Activated naive CD4-positive, alpha-beta T cell treated with anti-CD3 and anti-CD28 coated beads, Interleukin-2, amount 50 U/mL, for 24 hours (primary cell): ENCODE results near the gene RINT1.
"Not testable (repeated sequence)": the region's sequence is repeated elsewhere in the genome, so short reads cannot be mapped to it uniquely, and the experiment has no call there.

Experiments
- H3K27ac Mint-ChIP-seq: one replicate; pipeline ENCODE4 v1.8.0; 2021; ENCODE audit warnings: mild to moderate bottlenecking, mixed read lengths
- H3K27me3 Mint-ChIP-seq: one replicate; pipeline ENCODE4 v1.8.0; 2021; ENCODE audit warnings: mixed read lengths
- H3K36me3 Mint-ChIP-seq: one replicate; pipeline ENCODE4 v1.8.0; 2021; ENCODE audit warnings: mixed read lengths
- H3K4me1 Mint-ChIP-seq: one replicate; pipeline ENCODE4 v1.8.0; 2021; ENCODE audit warnings: mixed read lengths
- H3K4me3 Mint-ChIP-seq: one replicate; pipeline ENCODE4 v1.8.0; 2021; ENCODE audit warnings: mild to moderate bottlenecking, mixed read lengths
- H3K9me3 Mint-ChIP-seq: one replicate; pipeline ENCODE4 v1.8.0; 2021; ENCODE audit warnings: mixed read lengths

The RINT1 gene

GRCh38 chr7:105581066-105581811, 49.2 kb downstream of the RINT1 start, which contains the start of gene EFCAB10:
EFCAB10 (minus strand) TSS chr7:105581493; CDS start chr7:105581463, 30 bp downstream.
- Mint-ChIP-seq H3K9me3 (no peaks in the 10 kb centered on the region), H3K4me1 (peaks cover 7% of the 10 kb centered on the region), H3K27ac (no peak within 1 kb of the TSS), H3K36me3 (no peaks in the 10 kb centered on the region), H3K27me3 (peaks cover 9% of the 10 kb centered on the region), H3K4me3 (peak within 1 kb of the TSS; percentile 72)

DNA sequence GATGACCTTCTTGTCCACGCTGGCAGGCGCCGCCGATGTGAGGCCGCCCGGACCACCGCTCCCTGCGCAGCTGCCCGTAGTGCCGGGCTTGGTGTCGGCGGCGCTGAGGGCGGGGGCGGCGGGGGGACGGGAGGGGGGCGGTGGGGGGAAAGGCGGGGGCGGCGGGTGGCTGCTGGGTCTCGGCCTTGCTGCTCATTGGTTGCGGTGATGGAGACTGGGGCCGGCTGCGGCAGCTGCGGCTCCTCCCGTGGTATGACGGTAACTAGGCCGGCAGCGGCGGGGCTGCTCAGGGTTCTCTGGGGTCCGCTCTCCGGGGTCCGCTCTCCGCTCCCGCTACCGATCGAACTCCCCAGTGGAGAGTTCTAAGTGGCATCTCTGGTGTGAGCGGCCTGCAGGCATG, 51.1 kb downstream of the RINT1 start:
- Mint-ChIP-seq H3K9me3 (no peaks in the 10 kb centered on the region), H3K36me3 (no peaks in the 10 kb centered on the region)

GRCh38 chr7:105584165-105584564, 52.2 kb downstream of the RINT1 start:
- no peak overlapping the region for H3K27ac Mint-ChIP-seq
- no peaks in the 10 kb centered on the region for H3K36me3 Mint-ChIP-seq
- no peaks in the 10 kb centered on the region for H3K9me3 Mint-ChIP-seq
- no peak overlapping the region for H3K4me3 Mint-ChIP-seq
- peaks cover 9% of the 10 kb centered on the region for H3K27me3 Mint-ChIP-seq
- peaks cover 13% of the 10 kb centered on the region for H3K4me1 Mint-ChIP-seq

More for the DNA sequence above, 51.1 kb downstream of the RINT1 start:
- peaks cover 9% of the 10 kb centered on the region for H3K27me3 Mint-ChIP-seq
- H3K27ac Mint-ChIP-seq, result no peak overlapping the region
- H3K4me1 Mint-ChIP-seq, result peaks cover 8% of the 10 kb centered on the region
- no peak overlapping the region for H3K4me3 Mint-ChIP-seq

DNA sequence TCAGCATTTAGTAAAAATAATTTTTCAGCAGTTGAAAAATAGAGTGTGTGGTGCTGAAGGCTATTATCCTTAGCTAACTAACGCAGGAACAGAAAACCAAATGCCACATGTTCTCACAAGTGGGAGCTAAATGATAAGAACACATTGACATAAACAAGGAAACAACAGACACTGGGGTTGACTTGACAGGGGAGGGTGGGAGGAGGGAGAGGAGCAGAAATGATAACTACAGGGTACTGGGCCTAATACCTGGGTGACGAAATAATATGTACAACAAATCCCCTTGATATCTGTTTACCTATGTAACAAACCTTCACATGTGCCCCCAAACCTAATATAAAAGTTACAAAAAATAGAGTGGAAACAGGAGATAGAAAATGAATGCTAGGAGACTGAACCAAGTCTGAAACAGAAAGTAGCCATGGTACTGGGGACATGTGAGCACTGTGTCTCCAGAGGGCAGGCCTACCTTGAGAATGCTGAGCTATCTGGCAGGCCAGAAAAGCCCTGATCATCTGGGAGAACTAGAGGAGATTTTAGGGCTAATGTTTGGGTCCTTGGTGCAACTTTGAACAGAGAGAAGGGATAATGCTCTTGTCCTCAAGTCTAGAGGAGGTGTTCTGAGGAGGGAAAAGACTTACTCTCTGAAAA, 54.0 kb downstream of the RINT1 start:
- H3K27me3 Mint-ChIP-seq, result peaks cover 6% of the 10 kb centered on the region
- no peaks in the 10 kb centered on the region for H3K36me3 Mint-ChIP-seq
- no peaks in the 10 kb centered on the region for H3K9me3 Mint-ChIP-seq
- H3K4me3 Mint-ChIP-seq, result no peak overlapping the region
- no peak overlapping the region for H3K27ac Mint-ChIP-seq
- H3K4me1 Mint-ChIP-seq, result peaks cover 15% of the 10 kb centered on the region

DNA sequence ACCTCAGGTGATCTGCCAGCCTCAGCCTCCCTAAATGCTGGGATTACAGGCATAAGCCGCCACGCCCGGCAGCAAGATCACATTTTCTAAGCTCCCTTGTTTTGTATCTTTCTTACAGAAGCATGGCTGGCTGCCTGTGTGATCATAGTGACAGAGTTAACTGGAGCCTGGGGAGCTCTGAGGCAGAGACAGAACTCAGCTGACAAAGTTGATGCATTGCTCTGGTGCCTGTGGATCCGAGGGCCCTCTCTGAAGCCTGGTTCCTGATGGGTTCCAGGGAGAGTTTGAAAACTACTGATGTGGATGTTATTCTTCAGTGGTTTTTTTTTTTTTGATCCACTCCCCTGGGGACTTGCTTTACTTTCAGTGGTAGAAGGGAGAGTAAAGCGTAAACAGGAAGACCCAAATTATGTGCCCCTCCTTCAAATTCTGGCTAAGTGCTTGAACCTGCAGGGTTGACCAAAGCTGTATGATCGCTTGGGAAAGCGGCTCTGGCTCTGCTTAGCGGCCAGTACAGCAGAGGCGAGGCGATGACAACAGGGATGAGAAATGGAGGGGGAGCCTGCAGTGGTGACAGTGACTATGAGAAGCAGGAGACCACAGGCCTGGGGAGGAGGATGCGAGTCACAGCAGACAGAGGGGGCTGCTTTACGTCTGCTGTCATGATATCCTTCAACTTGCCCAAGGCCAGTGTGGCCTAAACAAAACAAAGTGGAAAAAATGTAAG, 56.1 kb downstream of the RINT1 start:
- H3K4me1 Mint-ChIP-seq, result peaks cover 10% of the 10 kb centered on the region
- H3K27me3 Mint-ChIP-seq, result no peaks in the 10 kb centered on the region
- H3K36me3 Mint-ChIP-seq, result no peaks in the 10 kb centered on the region
- no peaks in the 10 kb centered on the region for H3K9me3 Mint-ChIP-seq
- H3K4me3 Mint-ChIP-seq, result no peak overlapping the region
- no peak overlapping the region for H3K27ac Mint-ChIP-seq

DNA sequence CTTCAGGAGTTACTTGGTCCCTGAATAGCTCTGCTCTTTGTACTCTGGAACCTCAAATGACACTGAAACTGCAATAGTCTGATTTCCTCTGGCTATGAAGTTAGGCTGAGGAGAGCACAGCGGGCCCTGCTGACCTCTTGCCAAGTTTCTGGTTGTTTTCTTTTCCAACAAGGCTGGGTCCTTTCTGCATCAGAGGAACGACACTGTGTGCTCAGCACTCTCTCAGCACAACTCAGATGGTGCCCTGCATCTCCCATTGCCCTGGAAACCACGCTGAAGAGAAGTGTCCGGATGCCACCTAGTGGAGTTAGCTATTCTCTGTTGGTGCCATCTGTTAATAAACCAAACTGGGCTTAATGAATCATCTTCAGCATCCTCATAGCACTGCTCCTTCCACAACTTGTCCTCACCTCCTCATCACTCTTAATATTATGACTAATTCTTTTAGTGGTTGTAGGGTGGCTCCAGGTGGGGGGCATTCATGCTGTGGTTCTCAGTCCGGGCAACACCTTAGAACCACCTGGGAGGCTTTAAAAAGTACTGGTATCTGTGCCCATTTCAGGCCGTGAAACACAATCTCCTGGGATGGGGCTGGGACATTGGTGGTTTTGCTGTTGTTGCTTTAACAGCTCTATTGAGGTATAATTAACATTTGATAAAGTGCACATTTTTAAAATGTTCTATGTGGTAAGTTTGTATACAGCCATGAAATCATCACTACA, 57.5 kb downstream of the RINT1 start:
- Mint-ChIP-seq H3K36me3 (no peaks in the 10 kb centered on the region), H3K9me3 (no peaks in the 10 kb centered on the region), H3K27ac (no peak overlapping the region), H3K27me3 (no peaks in the 10 kb centered on the region), H3K4me1 (peaks cover 10% of the 10 kb centered on the region), H3K4me3 (no peak overlapping the region)

DNA sequence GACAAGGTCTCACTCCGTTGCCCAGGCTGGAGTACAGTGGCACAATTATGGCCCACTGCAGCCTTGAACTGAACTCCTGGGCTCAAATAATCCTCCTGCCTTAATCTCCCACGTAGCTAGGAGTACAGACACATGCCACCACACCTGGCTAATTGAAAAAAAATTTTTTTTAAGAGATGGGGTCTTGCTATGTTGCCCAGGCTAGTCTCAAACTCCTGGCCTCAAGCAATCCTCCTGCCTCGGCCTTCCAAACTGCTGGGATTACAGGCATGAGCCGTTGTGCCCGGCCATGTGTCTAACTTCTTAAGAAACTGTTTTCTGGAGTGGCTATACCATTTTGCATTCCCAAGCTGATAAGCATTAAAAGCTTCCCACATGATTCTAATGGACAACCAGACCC, 58.8 kb downstream of the RINT1 start:
- Mint-ChIP-seq H3K36me3 (no peaks in the 10 kb centered on the region), H3K9me3 (no peaks in the 10 kb centered on the region), H3K4me1 (peaks cover 10% of the 10 kb centered on the region), H3K4me3 (no peak overlapping the region), H3K27me3 (no peaks in the 10 kb centered on the region), H3K27ac (no peak overlapping the region)

GRCh38 chr7:105591522-105591921, 59.5 kb downstream of the RINT1 start:
- no peaks in the 10 kb centered on the region for H3K27me3 Mint-ChIP-seq
- no peaks in the 10 kb centered on the region for H3K36me3 Mint-ChIP-seq
- H3K9me3 Mint-ChIP-seq, result no peaks in the 10 kb centered on the region
- H3K27ac Mint-ChIP-seq, result no peak overlapping the region
- H3K4me3 Mint-ChIP-seq, result no peak overlapping the region
- H3K4me1 Mint-ChIP-seq, result peaks cover 10% of the 10 kb centered on the region

DNA sequence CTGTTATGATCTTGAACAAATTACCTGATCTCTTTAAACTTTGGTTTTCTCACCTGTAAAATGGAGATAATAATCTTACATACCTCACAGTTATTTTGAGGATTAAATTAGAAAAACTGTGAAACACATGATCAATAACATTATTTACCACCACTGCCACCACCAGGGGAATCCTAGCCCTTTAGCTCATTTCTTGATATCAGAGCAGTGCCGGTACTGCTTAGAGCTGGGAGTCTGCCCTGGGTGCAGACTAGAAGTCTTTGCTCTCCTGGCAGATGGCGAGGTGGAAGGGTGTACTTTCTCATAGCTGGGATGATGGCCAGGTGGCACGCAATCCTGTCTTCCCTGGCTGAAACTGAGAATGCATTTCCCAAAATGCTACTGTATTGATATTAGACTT, 62.0 kb downstream of the RINT1 start:
- Mint-ChIP-seq H3K27ac (no peak overlapping the region), H3K27me3 (peaks cover 2% of the 10 kb centered on the region), H3K4me3 (no peak overlapping the region), H3K4me1 (peaks cover 4% of the 10 kb centered on the region), H3K9me3 (no peaks in the 10 kb centered on the region), H3K36me3 (no peaks in the 10 kb centered on the region)

DNA sequence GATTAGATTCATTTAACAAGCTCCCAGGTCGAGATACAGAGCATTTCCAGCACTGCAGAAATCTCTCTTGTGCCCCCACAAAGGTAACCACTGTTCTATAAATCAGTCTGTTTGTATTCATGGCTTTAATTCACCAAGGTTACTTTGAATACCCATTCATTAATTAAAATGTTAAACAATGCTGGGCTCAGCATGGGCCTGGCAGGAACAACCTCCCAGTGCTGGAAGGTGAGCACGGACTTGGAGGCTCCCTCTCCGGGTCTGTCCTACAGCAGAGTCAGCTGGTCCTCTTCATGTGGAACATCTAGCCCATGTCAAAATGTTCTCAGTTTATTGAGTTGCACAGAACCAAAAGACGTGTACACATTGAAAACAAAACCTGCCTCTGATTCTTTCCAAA, 64.9 kb downstream of the RINT1 start:
- Mint-ChIP-seq H3K4me3 (no peak overlapping the region), H3K9me3 (no peaks in the 10 kb centered on the region), H3K36me3 (no peaks in the 10 kb centered on the region), H3K4me1 (no peaks in the 10 kb centered on the region), H3K27me3 (peaks cover 3% of the 10 kb centered on the region), H3K27ac (no peak overlapping the region)

DNA sequence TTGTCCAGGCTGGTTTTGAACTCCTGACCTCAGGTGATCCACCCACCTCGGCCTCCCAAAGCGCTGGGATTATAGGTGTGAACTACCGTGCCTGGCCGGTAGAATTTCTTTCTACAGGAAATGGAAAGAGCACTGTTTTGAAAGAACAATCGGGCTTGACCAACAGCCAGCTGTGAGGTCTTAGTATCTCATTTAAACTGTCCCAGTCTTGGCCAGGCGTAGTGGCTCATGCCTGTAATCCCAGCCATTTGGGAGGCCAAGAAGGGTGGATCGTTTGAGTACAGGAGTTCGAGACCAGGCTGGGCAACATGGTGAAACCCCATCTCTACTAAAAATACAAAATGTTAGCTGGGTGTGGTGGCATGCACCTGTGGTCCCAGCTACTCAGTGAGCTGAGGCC, 67.1 kb downstream of the RINT1 start:
- not testable (repeated sequence) for H3K27ac Mint-ChIP-seq, H3K4me1 Mint-ChIP-seq, H3K4me3 Mint-ChIP-seq, H3K9me3 Mint-ChIP-seq, H3K36me3 Mint-ChIP-seq, H3K27me3 Mint-ChIP-seq

DNA sequence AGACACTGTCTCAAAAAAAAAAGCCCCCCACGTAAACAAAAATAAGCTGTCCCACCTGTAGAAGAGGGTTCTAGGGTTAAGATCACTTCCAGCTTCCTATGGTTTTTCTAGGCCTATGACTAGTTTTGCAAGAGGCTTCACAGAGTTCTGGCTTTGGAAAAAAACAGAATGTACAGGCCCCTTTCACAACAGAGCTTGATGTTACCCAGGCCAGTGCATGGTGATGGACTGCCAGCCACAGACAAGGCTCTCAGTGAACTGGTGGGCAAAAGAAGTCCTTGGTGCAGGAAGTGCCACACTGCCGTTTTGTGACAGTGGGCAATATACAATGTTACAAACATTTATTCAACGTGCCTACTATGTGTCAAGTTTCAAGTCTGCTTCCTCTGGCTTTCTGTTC, 67.5 kb downstream of the RINT1 start:
- Mint-ChIP-seq H3K4me1 (no peaks in the 10 kb centered on the region), H3K9me3 (no peaks in the 10 kb centered on the region), H3K27ac (no peak overlapping the region), H3K27me3 (peaks cover 3% of the 10 kb centered on the region), H3K4me3 (no peak overlapping the region), H3K36me3 (peaks cover 1% of the 10 kb centered on the region)

DNA sequence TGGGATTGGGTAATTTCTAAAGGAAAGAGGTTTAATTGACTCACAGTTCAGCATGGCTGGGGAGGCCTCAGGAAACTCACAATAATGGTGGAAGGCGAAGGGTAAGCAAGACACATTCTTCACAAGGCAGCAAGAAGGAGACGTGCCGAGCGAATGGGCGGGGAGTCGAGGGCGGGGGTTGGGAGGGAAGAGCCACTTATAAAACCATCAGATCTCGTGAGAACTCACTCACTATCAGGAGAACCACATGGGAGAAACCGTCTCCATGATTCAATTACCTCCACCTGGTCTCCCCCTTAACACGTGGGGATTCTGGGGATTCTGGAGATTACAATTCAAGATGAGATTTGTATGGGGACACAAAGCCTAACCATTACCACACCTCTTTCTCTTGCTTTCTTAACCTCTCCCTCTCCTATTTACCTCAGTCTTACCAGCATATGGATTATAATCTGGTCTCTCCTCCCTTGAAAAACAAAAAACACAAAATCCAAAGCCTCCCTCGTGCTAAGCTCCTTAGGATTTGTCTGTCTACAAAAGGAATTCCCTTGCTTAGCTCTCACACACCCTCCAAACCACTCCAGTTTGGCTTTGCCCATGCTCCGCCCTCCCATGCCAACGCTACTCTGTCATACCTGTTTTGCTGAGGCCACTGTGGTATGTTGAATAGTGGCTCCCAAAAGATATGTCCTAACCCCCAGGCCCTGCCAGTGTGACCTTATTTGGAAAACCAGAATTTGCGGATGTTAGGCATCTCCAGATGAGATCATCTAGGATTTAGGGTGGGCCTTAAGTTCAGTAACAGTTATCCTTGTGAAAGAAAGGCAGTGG, 68.9 kb downstream of the RINT1 start:
- H3K4me3 Mint-ChIP-seq, result no peak overlapping the region
- peaks cover 3% of the 10 kb centered on the region for H3K27me3 Mint-ChIP-seq
- H3K4me1 Mint-ChIP-seq, result no peaks in the 10 kb centered on the region
- H3K27ac Mint-ChIP-seq, result no peak overlapping the region
- no peaks in the 10 kb centered on the region for H3K9me3 Mint-ChIP-seq
- peaks cover 1% of the 10 kb centered on the region for H3K36me3 Mint-ChIP-seq

DNA sequence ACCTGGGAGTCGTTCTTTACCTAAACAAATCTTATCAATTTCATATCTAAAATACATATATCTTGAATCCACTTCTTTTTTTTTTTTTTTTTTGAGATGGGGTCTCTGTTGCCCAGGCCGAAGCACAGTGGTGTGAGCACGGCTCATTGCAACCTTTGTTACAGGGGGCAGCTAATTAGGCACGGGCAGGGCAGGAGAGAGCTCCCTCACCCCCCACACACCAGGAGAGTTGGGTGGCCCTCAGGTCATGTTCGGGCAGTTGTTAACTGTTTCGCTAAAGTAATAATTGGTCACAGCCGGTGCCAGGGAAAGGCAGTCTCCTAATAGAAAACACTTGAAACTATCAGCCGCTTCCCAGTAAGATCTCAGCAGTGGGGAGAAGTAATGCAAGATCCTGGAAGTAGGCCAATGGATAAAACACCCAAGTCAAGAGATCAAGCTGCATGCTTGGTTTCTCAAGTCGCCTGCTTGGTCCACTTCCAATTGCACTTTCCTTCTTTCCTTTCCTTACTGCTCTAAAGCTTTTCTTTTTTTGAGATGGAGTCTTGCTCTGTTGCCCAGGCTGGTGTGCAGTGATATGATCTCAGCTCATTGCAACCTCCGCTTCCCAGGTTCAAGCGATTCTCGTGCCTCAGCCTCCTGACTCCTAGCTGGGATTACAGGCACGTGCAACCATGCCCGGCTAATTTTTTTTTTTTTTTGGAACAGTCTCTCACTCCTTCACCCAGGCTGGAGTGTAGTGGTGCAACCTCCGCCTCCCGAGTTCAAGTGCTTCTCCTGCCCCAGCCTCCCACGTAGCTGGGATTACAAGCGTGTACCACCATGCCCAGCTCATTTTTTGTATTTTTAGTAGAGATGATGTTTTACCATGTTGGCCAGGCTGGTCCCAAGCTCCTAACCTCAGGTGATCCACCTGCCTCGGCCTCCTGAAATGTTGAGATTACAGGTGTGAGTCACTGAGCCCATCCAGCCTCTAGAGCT, 70.6 kb downstream of the RINT1 start:
- Mint-ChIP-seq H3K27me3 (peaks cover 1% of the 10 kb centered on the region), H3K4me3 (no peak overlapping the region), H3K36me3 (peaks cover 1% of the 10 kb centered on the region), H3K27ac (no peak overlapping the region), H3K9me3 (no peaks in the 10 kb centered on the region), H3K4me1 (no peaks in the 10 kb centered on the region)
